Activated CD4-positive, CD25-positive, alpha-beta regulatory T cell treated with anti-CD3 and anti-CD28 coated beads, Interleukin-2, amount 50 U/mL, for 72 hours (primary cell): ENCODE measurements around the gene DTNB.
"Not testable (repeated sequence)": the region's sequence is repeated elsewhere in the genome, so short reads cannot be mapped to it uniquely, and the experiment has no call there.

Source experiments
- DNase-seq: peaks from one replicate; pipeline ENCODE4 v3.0.0; 2021

The DTNB gene

DNA sequence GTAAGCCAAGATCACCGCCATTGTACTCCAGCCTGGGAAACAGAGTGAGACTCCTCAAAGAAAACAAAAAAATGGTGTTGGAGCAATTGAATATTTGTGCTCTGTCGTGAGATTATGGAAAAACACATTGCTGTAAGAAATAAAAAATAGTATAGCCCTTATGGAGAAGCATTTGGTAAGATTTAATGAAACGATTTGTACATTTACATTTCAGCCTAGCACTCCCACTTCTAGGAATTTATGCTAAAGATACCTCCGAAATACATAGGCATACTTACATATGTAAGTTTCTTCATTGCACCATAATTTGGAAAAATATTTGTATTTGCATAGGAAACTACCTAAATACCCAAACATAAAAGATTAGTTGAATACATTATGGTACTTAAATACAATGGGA lies 8.7 kb upstream of the DTNB start:
- no peak for DNase-seq

DNA sequence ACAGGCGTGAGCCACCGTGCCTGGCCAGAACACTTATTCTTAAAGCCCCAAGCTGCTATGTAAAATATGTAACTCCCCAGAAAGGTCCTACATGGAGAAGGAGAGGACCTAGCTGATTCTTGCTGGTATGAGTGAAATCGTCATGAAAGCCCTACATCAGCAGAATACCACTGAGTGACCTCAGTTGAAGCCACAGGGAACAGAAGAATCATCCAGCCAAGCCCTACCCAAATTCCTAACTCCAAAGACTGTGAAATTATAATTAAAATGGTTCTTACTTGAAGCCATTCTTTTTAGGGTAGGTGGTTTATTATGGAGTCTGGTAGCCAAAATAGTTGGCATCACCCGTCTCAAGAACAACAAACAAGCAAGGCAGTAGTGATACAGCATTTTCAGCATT lies 4.5 kb upstream of the DTNB start:
- DNase-seq, result no peak

DNA sequence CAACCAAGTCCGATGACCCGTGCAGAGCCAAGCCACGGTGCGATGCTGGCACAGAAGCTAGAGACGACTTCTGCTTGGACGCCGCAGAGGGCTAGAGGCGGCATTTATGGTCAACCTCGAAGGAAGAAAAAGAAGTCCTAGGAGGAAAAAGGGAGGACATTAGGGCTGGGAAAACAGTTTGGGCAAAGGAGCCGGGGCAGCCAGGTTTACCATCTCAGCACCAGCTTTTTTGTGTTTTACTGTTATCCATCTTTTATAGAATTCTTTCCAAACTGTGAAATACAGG lies 643 bp upstream of the DTNB start:
- DNase-seq, result no peak

DNA sequence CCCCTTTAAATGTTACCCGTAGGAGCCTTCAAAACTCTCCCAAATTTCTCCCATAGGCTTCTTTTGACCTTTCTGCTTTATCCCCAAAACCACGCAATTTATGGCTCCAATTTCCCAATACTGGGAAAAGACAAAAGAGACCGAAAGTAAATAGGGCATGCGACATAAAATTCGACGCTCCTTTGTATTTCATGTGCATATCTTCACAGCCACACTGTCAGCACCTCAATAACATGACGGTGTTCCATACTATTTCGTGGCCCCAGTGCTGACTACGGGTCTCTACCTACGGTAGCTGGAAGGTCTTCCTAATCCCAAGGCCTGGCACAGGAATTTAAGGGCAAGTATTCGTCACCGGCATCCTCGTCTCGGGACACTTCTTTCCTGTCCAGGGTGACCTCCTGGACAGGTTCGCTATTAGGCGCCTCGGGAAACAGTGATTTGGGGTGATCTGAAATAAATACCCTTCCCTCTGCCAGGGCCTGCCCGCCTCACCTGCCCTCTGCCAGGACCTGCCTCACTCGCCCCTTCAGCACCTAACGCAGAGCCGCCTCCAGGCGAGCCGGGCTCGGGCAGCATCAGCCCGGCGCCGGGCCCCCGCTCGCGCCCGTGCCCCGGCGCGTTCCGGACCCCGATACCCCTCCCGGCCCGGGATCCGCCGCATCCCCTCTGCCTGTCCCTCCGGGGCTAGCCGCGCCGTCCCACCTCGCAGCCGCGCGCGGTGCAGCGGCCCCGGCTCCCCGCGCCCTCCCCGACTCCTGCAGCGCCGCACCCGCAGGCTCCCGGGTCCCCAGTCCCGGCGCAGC lies 680 bp downstream of the DTNB start:
- DNase-seq, result peak; percentile 64

DNA sequence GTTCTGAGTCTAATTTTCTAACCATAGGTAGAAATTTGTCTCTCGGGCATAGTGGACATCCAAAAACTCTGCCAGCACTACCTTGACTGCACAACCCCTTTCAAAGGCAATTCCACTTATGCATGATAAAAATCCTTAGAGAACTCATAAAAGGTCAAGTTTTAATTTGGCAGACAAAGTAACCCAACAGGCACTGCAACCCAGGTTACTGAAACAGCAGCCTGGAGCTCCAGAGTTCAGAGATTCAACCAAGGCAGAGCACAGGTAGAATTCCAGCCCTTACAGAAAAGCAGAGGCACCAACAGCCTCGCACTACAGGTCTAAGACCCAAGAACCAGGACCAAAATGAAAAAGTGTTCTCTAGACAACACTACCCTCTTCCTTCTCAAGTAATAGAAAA lies 1.8 kb downstream of the DTNB start:
- no peak for DNase-seq

DNA sequence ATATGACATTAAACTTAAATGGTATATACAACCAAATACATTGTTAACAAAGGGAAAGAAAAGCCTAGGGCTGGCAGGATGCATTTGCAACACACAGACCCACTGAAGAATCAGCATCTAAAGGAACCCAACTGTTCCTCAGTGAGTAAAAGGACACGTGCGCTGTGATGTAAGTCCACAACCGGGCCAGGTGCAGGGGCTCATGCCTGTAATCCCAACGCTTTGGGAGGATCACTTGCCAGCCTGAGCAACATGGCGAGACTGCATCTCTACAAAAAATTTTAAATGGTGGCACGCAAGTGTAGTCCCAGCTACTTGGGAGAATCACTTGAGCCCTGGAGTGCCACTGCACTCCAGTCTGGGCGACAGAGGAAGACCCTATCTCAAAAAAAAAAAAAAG lies 3.9 kb downstream of the DTNB start:
- no peak for DNase-seq

DNA sequence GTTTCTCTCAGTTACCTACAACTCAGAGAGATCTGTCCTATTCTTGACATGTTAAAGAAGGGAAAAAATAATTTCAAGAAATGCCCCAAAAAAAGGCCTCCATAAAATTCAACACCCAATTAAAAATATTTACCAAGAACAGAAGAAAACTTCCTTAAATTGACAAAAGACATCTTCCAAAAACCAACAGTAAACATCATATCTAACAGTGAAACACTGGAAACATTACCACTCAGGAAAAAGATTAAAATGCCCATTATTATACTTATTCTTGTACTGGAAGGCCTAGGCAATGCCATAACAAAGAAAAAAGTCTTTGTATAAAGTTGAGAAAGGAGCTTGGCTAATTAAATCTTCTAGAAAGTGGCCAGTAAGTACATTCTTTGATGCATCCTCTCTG lies 7.2 kb downstream of the DTNB start:
- DNase-seq, result no peak

DNA sequence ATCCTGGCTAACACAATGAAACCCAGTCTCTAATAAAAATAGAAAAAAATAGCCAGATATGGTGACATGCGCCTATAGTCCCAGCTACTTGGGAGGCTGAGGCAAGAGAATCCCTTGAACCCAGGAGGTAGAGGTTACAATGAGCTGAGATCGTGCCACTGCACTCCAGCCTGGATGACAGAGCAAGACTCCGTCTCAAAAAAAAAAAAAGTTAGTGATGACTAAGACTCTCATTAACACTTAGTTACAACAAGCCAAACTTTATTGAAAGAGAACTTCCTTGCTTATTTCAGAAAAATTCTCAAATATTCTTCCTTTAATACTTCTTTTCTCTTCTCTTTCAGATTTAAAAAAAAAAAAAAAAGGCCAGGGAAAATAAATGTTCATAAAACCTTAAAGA lies 7.9 kb downstream of the DTNB start:
- not testable (repeated sequence) for DNase-seq

DNA sequence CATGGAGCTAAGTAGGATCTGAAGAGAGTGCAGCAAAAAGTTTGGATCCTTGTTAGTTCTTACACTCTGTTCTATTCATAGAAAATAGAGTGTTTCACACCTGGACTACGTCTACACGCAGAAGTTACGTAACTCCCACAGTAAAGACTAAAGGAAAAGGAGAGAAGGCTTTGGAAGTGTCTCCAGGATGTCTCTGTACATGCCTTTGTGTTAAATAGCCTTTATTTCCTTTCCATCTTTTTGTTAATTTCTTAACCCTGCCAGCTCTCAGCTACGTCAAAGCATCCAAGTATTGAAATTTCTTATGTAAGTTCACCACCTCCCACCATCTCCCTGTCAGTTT lies 8.4 kb downstream of the DTNB start:
- no peak for DNase-seq

DNA sequence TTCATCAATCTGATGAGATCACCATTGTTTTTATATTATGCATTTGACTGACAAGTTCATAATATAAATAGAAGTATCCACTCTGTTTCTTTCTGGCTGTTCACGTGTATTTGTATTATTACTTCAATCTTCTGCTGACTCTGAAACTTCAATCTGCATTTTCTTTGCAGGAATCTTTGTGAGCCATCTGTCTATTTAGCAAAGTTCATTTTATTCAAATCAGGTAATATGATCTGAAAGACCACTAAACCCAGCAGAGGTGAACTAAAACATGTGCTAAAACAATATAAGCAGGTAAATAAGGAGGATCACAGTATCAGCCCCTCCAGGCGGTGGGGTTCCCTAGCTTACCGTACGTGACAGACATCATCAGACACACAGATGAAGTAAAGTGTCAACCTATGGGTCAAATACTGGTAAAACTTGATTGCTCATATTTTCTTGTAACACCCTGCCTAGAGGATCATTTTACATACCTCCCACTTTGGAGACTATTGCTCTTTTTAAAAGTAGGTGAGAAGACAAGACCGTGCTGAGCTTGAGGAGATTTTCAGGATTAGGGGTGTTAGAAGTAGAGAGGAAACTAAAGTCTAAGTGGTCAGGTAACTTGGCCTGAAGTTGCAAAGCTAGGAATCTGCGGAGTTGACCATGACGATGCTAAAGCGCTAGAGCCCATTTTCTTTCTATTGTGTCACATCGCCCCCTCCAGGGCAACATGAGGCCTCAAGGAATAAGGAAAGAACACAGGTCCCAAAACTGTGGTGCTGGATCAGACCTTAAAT lies 9.0 kb downstream of the DTNB start:
- DNase-seq, result no peak

DNA sequence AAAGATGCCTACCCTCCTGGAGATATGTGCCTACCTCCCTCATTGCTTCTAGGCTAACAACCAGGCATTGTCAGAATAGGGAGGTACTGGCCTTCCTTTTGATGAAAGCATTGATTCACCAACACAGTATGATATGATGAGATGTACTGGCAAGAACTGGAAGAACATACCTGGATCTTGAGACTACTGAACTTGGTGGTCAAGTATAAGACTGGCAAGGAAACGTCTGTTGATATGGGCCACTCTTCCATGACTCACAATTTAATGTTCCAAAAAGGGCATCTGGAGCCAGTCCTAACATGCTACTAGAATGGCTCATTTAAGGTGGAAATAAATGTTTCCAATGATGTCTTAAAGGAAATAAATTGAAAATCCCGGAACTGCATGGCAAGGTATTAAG lies 18.1 kb downstream of the DTNB start:
- DNase-seq, result no peak

DNA sequence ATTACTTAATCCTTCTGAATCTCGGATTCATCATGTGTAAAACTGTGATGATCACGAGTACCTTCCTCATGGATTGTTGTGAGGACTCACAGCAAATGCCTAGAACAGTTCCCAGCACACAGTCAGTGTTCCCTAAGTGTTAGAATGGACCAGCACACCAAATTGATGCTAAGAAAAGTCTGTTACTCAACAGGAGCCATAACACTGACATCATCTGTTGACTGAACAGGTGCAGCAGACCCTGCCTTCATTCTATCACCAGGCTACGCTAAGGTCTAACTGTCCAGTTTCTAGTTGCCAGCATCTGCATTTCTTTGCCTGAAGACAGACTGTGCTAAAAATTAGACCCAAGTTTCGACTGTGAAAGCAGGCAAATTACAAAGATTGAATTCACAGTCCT lies 18.6 kb downstream of the DTNB start:
- no peak for DNase-seq

DNA sequence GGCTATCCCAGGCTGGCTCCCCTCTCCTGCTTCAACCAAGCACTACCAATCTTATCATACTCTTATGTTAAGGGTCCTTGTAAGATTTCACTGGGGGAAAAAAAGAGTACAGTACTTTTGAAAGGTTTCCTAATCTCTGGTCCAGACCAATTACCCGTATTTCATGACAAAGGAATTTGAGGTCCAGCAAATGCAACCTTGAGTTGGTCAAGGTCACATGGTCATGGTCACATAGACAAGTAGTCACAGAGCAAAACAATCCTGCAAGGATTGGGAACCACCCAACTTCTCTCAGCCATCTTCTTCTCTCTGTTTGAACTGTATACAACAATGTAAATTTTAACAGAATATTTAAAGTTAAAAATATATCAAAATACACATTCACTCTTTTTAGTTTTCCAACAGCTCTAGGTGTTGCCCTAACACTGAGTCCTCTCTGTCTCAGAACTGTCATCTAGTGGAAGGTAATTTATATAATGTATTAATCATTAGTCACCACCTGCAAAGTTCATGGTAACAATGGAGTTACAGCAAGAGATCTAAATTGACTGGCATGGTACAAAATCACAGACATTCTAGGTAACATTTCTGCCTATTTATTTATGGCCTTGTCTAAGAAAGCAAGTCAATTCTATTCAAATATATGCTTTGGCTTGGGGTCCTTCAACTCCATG lies 21.5 kb downstream of the DTNB start:
- DNase-seq, result no peak

DNA sequence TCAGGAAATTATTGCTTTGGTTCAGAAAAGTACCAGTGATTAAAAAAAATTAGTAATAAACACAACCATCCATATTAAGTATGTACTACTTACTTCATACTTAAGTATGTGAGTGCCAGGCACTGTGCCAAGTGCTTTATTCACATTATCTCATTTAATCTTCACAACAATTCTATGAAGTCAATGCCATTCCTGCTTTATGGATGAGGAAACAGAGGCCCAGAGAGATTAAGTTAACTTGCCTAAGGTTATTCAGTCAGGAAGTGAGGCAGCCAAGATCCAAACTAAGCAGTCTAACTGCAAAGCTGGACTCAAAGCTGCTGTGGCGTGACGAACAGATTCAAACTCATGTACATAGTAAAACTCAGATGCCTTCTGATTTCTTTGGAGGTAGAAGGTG lies 22.3 kb downstream of the DTNB start:
- DNase-seq, result no peak

DNA sequence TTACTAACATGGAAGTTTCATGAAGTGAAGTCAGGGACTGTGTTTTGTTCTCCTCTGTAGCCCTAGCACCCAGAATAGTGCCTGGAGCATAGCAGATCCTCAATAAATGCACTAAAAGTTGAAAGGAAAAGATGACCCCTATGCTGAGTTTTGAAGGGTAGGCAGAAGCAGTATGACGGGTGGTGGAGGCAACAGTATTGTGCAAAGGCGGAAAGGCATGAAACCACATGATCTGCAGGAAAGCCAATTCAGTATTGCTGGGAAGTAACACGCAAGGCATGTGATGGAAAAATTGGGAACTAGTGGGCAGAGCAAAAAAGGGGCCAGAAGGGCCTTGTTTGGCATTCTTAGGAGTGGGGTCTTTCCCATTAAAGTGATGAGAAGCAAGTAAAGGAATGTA lies 23.1 kb downstream of the DTNB start:
- DNase-seq, result no peak

DNA sequence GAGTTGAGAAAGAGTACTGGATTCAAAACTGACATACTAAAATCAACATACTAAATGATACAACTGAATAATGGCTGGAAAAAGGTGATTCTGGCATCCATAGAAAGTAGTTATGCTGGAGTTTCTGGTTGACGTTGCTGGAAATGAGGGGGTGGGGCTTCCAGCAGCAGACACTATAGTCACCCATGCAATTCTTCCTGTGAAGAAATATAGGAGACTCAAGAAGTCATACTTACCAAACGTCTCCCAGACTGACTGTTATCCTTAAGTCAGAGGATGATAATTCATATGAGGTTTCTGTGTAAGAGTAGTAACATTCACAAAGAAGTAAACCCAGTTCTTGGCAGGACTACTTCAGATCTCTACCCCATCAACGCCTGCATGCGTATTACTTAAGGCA lies 23.6 kb downstream of the DTNB start:
- no peak for DNase-seq

DNA sequence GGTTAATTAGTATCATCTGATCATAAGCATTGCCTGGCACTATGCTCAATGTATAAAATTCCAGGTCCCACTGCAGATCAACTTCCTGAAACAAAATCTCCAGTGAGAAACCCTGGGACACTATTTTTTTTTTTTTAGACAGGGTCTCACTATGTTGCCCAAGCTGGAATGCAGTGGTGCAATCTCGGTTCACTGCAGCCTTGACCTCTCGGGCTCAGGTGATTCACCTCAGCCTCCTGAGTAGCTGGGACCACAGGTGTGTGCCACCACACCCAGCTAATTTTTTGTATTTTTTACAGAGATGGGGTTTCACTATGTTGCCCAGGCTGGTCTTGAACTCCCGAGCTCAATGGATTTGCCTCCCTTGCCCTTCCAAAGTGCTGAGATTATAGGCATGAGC lies 31.1 kb downstream of the DTNB start:
- DNase-seq, result no peak

DNA sequence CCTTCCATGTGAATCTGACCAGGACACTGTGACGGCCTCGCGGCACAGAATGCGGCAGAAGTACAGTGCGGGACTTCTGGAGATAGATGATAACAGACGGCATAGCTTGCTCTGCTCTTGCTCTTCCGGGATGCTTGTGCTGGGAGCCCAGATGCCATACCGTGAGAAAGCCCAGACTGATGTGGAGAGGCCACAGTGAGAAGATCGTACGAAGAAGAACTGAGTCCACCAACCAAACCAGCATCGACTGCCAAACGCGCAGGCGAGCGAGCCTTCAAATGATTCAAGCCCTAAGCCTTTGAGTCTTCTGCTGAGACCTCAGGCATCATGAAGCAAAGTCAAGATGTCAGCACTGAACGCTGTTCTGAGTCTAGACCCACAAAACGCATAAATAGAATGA lies 33.7 kb downstream of the DTNB start:
- no peak for DNase-seq

DNA sequence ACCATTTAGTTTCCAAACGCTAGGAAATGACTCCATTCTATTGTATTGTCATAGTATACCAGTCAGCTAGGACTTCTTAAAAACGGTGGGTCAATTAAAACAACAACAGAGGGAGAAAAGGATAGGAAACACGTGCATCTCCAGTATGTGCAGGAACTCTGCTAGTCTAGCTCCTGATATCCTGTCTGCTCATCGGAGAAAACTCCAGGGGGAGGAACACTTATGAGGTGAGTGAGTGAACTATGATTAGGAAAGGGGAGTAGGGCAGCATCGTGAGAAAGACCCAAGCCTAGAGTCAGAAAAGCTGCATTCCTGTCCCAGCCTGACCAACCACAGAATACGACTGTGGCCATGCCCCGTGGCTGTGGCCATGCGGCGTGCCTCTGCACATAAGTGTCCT lies 34.2 kb downstream of the DTNB start:
- no peak for DNase-seq

DNA sequence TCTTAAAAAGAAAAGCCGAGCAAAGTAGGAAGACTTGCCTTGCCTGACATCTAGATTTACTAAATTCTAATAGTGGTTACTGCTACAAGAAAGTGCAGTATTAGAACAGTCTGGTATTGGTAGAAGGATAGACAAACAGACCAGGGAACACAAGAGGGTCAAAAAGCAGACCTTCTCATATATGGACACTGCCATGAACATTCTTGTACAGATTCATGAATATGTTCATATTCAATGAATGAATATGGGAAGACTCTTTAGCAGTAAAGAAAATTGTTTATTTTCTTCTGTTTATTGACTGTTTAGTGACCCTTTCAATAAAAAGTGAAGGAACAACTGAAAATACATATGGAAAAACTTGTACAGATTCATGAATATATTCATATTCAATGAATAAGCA lies 37.6 kb downstream of the DTNB start:
- no peak for DNase-seq

DNA sequence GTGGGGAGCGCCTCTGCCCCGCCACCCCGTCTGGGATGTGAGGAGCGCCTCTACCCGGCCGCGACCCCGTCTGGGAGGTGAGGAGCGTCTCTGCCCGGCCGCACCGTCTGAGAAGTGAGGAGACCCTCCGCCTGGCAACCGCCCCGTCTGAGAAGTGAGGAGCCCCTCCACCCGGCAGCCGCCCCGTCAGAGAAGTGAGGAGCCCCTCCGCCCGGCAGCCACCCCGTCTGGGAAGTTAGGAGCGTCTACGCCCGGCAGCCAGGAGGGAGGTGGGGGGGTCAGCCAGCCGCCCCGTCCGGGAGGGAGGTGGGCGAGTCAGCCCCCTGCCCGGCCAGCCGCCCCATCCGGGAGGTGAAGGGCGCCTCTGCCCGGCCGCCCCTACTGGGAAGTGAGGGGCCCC lies 39.6 kb downstream of the DTNB start:
- DNase-seq, result not testable (repeated sequence)

DNA sequence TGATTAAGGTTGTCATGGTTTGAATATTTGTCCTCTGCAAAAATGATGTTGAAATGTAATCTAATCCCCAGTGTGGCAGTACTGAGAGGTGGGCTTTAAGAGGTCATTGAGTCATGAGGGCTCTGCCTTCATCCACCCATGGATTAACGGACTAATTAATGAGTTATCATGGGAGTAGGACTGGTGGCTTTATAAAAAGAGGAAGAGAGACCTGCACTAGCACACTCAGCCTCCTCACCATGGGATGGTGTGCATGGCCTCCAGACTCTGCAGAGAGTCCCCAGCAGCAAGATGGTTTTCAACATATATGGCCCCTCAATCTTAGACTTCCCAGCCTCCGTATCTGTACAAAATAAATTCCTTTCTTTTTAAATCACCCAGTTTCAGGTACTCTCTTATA lies 41.0 kb downstream of the DTNB start:
- no peak for DNase-seq

DNA sequence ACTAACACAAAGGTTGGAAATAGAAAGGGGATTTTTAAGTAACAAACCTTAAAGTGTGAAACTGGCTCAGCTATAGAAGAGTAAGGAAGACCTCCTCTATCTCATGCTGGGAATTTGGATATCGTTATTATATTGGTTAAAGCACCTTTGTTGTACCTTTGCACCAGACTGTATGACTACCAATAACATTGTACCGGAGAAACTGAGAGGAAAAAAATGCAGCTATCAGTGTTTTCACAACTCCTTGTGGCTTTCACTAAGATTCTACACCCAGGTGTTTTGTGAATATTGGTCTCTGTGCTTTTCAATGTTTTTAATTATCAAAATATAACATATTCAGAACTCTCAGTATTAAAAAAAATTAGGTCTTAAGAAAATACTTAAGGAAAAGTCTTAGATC lies 48.7 kb downstream of the DTNB start:
- DNase-seq, result no peak

DNA sequence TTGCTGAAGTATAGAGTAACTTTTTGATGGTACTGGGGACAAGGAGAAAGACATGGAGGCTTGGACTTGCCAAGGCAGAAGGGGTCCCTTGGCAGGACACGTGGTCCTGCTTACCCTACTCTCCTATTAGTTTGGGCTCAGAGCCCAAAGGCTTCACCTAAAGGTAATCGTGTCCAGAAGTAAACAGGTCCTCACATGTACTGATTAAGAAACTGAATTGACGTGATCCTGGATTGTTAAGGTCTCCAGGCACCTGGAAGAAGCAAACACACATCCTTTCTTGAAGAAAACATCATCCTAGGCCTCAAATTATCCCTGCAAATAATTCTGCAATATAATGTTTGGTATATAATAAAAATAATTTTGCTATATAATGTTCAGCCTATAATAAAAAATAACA lies 50.0 kb downstream of the DTNB start:
- no peak for DNase-seq

DNA sequence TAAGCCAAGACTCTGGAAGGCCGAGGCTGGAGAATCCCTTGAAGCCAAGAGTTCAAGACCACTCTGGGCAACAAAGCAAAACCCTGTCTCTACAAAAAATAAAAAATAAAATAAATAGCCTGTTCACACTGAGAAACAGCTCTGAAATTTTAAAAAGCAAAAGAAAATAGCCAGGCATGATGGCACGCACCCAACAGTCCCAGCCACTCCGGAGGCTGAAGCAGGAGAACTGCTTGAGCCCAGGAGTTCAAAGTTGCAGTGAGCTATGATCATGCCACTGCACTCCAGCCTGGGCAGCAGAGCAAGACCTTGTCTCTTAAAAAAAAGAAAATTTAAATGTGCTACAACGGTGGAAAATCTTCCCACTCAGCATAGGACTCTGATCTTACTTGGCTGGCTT lies 52.7 kb downstream of the DTNB start:
- DNase-seq, result no peak
